Neural progenitor cell (in vitro differentiated cells): ENCODE results near the gene SULT4A1. TPM values are rescaled to one million over a fixed set of nuclear protein-coding genes. Genes with fewer than 3 reads are reported as not detected.
A peak's percentile ranks its signal among the peaks of the same experiment; 100 is the strongest.
"Not testable (repeated sequence)": the region's sequence is repeated elsewhere in the genome, so short reads cannot be mapped to it uniquely, and the experiment has no call there.

Source experiments
- DNase-seq: peaks from one replicate; pipeline ENCODE4 v3.0.0-alpha.2; 2016; ENCODE audit warnings: low spot score
- H2AFZ ChIP-seq: fragments of 200-600 bp; sonication (generic); replicated peaks from 2 replicates; pipeline ENCODE4 v1.6.1; 2016; ENCODE audit warnings: antibody characterized with exemption
- H3F3A ChIP-seq: fragments of 200-600 bp; sonication (generic); 2 replicates; pipeline ENCODE4 v1.6.1; 2016; ENCODE audit warnings: antibody characterized with exemption, low read depth
- H3K27ac ChIP-seq: fragments of 200-600 bp; sonication (generic); 2 replicates; pipeline ENCODE4 v1.5.1; 2016; ENCODE audit warnings: mild to moderate bottlenecking
- H3K27me3 ChIP-seq: fragments of 200-600 bp; sonication (generic); 2 replicates; pipeline ENCODE4 v1.6.1; 2016; ENCODE audit warnings: mild to moderate bottlenecking, moderate library complexity
- H3K36me3 ChIP-seq: fragments of 200-600 bp; sonication (generic); 2 replicates; pipeline ENCODE4 v1.5.1; 2016
- H3K4me1 ChIP-seq: fragments of 200-600 bp; sonication (generic); 2 replicates; pipeline ENCODE4 v1.6.1; 2016; ENCODE audit warnings: mixed run types
- H3K4me2 ChIP-seq: fragments of 200-600 bp; sonication (generic); 2 replicates; pipeline ENCODE4 v1.6.1; 2016
- H3K4me3 ChIP-seq: fragments of 200-600 bp; sonication (generic); 2 replicates; pipeline ENCODE4 v1.5.1; 2016
- H3K79me2 ChIP-seq: fragments of 200-600 bp; sonication (generic); 2 replicates; pipeline ENCODE4 v1.6.1; 2016; ENCODE audit warnings: low read depth
- H3K9ac ChIP-seq: fragments of 200-600 bp; sonication (generic); 2 replicates; pipeline ENCODE4 v1.6.1; 2016
- H3K9me3 ChIP-seq: fragments of 200-600 bp; sonication (generic); 2 replicates; pipeline ENCODE4 v1.5.1; 2016; ENCODE audit warnings: low read depth
- H4K20me1 ChIP-seq: fragments of 200-600 bp; sonication (generic); 2 replicates; pipeline ENCODE4 v1.6.1; 2016; ENCODE audit warnings: low read depth
- H3K27ac Mint-ChIP-seq: 3 replicates; pipeline ENCODE4 v1.8.0; 2021; ENCODE audit warnings: mixed read lengths
- H3K27me3 Mint-ChIP-seq: 2 replicates; pipeline ENCODE4 v1.8.0; 2022; ENCODE audit warnings: low read depth, mild to moderate bottlenecking, inconsistent platforms, moderate library complexity, mixed read lengths; ENCODE audit not compliant: insufficient read depth
- H3K36me3 Mint-ChIP-seq: 3 replicates; pipeline ENCODE4 v1.8.0; 2021; ENCODE audit warnings: mixed read lengths
- H3K4me1 Mint-ChIP-seq: 3 replicates; pipeline ENCODE4 v1.8.0; 2021; ENCODE audit warnings: mixed read lengths
- H3K4me3 Mint-ChIP-seq: 3 replicates; pipeline ENCODE4 v1.8.0; 2021; ENCODE audit warnings: mild to moderate bottlenecking, moderate library complexity, mixed read lengths
- H3K9me3 Mint-ChIP-seq: 3 replicates; pipeline ENCODE4 v1.8.0; 2020; ENCODE audit warnings: mixed read lengths
- CTCF ChIP-seq: fragments of 200-600 bp; sonication (generic); IDR thresholded peaks from 2 replicates; pipeline ENCODE4 v1.5.1; 2017; ENCODE audit warnings: antibody characterized with exemption, mild to moderate bottlenecking
- EZH2 ChIP-seq: fragments of 200-600 bp; sonication (generic); IDR thresholded peaks from 2 replicates; pipeline ENCODE4 v1.6.1; 2017; ENCODE audit warnings: antibody characterized with exemption, mild to moderate bottlenecking, moderate library complexity
- EZH2phosphoT487 ChIP-seq: fragments of 200-600 bp; sonication (generic); IDR thresholded peaks from 2 replicates; pipeline ENCODE4 v1.6.1; 2017; ENCODE audit warnings: antibody characterized with exemption
- total RNA-seq: library from RNA; depleted of rRNA; stranded (reverse); fragments of >200 nt; gene quantifications from 2 replicates; pipeline ENCODE4 v1.2.3, GENCODE V29; 2015; ENCODE audit warnings: low replicate concordance

Gene SULT4A1
- total RNA-seq, 1 donor from 2014 or later = 14.2 TPM

GRCh38 chr22:43876866-43877509 is 14.7 kb upstream of the SULT4A1 start:
- Histone ChIP-seq H3K4me2 (no peak overlapping the region), H3K36me3 (no peaks in the 10 kb centered on the region), H4K20me1 (no peaks in the 10 kb centered on the region), H3K79me2 (no peaks in the 10 kb centered on the region), H3K4me3 (no peak overlapping the region), H3K27me3 (no peaks in the 10 kb centered on the region), H3K9me3 (no peaks in the 10 kb centered on the region), H3K4me1 (no peaks in the 10 kb centered on the region), H3K27ac (no peak overlapping the region), H3F3A (no peaks in the 10 kb centered on the region), H3K9ac (no peak overlapping the region), H2AFZ (no peak overlapping the region)
- no peak for DNase-seq
- no peak for TF ChIP-seq EZH2
- TF ChIP-seq CTCF = no peak
- TF ChIP-seq EZH2phosphoT487 = no peak
- no peak overlapping the region for H3K4me3 Mint-ChIP-seq
- no peak overlapping the region for H3K27ac Mint-ChIP-seq
- no peaks in the 10 kb centered on the region for H3K9me3 Mint-ChIP-seq
- H3K36me3 Mint-ChIP-seq = no peaks in the 10 kb centered on the region
- H3K27me3 Mint-ChIP-seq = peaks cover 14% of the 10 kb centered on the region
- H3K4me1 Mint-ChIP-seq = peaks cover 7% of the 10 kb centered on the region

DNA sequence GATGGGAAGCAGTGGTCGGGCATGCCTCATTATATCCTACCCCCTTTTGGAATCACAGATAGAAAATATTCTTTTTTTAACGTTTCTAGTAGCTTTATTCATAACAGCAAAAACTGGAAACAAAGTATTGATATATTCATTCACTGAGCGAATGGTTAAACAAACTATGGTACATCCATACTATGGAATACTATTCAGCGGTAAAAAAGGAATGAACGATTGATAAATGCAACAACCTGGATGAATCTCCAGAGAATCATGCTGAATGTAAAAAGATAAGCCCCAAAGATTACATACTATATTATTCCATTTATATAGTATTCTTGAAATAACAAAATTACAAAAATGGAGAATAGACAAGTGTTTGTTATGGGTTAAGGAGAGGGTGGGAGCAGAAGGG is 7.5 kb upstream of the SULT4A1 start:
- Mint-ChIP-seq H3K4me3 (no peak overlapping the region), H3K27ac (no peak overlapping the region), H3K36me3 (no peaks in the 10 kb centered on the region), H3K27me3 (peaks cover 10% of the 10 kb centered on the region), H3K9me3 (no peaks in the 10 kb centered on the region), H3K4me1 (no peaks in the 10 kb centered on the region)
- Histone ChIP-seq H3K9ac (no peak overlapping the region), H3K79me2 (no peaks in the 10 kb centered on the region), H2AFZ (no peak overlapping the region), H3K27me3 (no peaks in the 10 kb centered on the region), H4K20me1 (peaks cover 12% of the 10 kb centered on the region), H3K4me2 (no peak overlapping the region), H3K36me3 (no peaks in the 10 kb centered on the region), H3K9me3 (no peaks in the 10 kb centered on the region), H3K4me3 (no peak overlapping the region), H3K4me1 (no peaks in the 10 kb centered on the region), H3F3A (peaks cover 13% of the 10 kb centered on the region), H3K27ac (no peak overlapping the region)
- no peak for DNase-seq
- TF ChIP-seq EZH2 (no peak), EZH2phosphoT487 (no peak), CTCF (no peak)

DNA sequence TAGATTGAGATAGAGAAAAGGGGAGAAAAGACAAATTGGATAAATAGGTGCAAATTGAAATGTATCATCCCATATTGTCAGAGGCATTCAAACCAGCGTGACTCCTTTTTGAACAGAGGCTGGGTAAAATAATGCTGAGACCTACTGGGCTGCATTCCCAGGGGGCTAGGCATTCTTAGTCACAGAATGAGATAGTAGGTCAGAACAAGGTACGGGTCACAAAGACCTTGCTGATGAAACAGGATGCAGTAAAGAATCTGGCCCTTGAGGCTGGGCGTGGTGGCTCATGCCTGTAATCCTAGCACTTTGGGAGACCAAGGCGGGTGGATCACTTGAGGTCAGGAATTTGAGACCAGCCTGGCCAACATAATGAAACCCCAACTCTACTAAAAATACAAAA is 6.7 kb upstream of the SULT4A1 start:
- H3K4me3 Mint-ChIP-seq, H3K9me3 Mint-ChIP-seq, H3K27me3 ChIP-seq, H3K36me3 ChIP-seq, H3K9me3 ChIP-seq, H3K9ac ChIP-seq, H3K4me3 ChIP-seq, DNase-seq, H2AFZ ChIP-seq, H3K27ac Mint-ChIP-seq, H3K4me1 Mint-ChIP-seq, H3K27ac ChIP-seq, H3K79me2 ChIP-seq, H3K4me2 ChIP-seq, H3K4me1 ChIP-seq, H3K36me3 Mint-ChIP-seq, H3K27me3 Mint-ChIP-seq: not testable (repeated sequence)
- Histone ChIP-seq H4K20me1 (peaks cover 12% of the 10 kb centered on the region), H3F3A (peaks cover 13% of the 10 kb centered on the region)

DNA sequence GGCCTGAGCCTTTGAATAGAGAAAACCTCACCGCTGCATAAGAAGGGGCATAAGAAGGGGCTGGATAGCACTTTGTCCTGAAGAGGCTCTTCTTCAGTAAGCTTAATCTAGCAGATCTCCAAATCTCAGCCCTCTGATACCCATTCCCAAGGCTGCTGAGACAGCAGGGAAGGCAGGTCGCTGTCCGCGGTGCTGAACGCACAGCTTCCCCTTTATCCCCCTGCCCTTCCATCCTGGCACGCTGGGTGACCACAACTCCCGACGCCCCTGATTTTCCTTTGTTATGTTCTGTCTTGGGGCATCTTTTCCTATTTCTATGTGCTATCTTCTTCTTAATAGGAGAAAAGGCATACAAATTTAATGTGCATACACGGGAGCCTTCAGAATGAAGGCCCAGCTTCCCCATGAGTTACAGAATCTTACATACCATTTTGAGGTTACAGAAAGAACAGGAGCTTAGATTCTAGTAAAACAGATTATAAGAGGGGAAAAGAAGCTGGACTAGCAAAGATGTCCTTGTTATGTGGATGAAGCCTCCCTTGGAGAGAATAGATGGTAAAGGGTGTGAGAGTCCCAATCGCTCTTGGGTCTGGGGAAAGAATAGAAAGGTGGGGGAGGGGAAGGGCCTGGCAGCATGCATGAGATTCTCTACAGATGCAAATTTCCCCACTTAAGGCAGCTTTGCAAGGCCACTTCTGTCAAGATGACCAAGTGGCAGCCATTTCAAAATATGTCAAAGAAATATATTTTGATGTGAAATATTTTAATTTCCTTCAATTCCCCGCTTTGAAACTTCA is 5.7 kb upstream of the SULT4A1 start:
- TF ChIP-seq CTCF (peak; percentile 5), EZH2 (no peak)
- no peaks in the 10 kb centered on the region for H3K9me3 ChIP-seq
- H3K27me3 Mint-ChIP-seq = peaks cover 15% of the 10 kb centered on the region
- no peaks in the 10 kb centered on the region for H3K4me1 Mint-ChIP-seq
- H3K4me1 ChIP-seq = no peaks in the 10 kb centered on the region
- H3K27me3 ChIP-seq = peaks cover 10% of the 10 kb centered on the region
- peaks cover 12% of the 10 kb centered on the region for H4K20me1 ChIP-seq
- no peak overlapping the region for H2AFZ ChIP-seq
- peak; percentile 94 for DNase-seq
- H3K36me3 ChIP-seq = no peaks in the 10 kb centered on the region
- H3K9ac ChIP-seq = no peak overlapping the region
- H3K9me3 Mint-ChIP-seq = no peaks in the 10 kb centered on the region
- H3K4me3 Mint-ChIP-seq = no peak overlapping the region
- H3K4me2 ChIP-seq = no peak overlapping the region
- H3K4me3 ChIP-seq = no peak overlapping the region
- H3K27ac Mint-ChIP-seq = no peak overlapping the region
- H3F3A ChIP-seq = peaks cover 22% of the 10 kb centered on the region
- no peaks in the 10 kb centered on the region for H3K36me3 Mint-ChIP-seq
- no peak overlapping the region for H3K27ac ChIP-seq
- no peaks in the 10 kb centered on the region for H3K79me2 ChIP-seq
